Measurements from ENCODE around the gene GPRC5B. TPM values are rescaled to one million over a fixed set of nuclear protein-coding genes. Genes with fewer than 3 reads are reported as not detected.

The GPRC5B gene
- total RNA-seq, 1 donor from 2014 or later: 0.07 TPM

- Mint-ChIP-seq H3K4me1 (no peaks in the 10 kb centered on the region), H3K36me3 (ENCODE audit: low read depth) (no peaks in the 10 kb centered on the region), H3K27ac (no peak overlapping the region), H3K9me3 (no peaks in the 10 kb centered on the region), H3K4me3 (no peak overlapping the region), H3K27me3 (no peaks in the 10 kb centered on the region)
- intact Hi-C loops (cut with micrococcal nuclease): no loop called here
- CTCF ChIA-PET: no interaction called here
- POLR2A ChIA-PET: no interaction called here
- DNase-seq (no peak), ATAC-seq (ENCODE audit: low read depth) (no peak)
- TF ChIP-seq, protein P1, sequence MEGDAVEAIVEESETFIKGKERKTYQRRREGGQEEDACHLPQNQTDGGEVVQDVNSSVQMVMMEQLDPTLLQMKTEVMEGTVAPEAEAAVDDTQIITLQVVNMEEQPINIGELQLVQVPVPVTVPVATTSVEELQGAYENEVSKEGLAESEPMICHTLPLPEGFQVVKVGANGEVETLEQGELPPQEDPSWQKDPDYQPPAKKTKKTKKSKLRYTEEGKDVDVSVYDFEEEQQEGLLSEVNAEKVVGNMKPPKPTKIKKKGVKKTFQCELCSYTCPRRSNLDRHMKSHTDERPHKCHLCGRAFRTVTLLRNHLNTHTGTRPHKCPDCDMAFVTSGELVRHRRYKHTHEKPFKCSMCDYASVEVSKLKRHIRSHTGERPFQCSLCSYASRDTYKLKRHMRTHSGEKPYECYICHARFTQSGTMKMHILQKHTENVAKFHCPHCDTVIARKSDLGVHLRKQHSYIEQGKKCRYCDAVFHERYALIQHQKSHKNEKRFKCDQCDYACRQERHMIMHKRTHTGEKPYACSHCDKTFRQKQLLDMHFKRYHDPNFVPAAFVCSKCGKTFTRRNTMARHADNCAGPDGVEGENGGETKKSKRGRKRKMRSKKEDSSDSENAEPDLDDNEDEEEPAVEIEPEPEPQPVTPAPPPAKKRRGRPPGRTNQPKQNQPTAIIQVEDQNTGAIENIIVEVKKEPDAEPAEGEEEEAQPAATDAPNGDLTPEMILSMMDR (IDR thresholded peaks at IDR 0.05): no peak
Measured at GRCh38 chr16:19848756-19849155, 35.9 kb downstream of the GPRC5B start.

GRCh38 chr16:19846436-19846835 lies 38.2 kb downstream of the GPRC5B start:
- intact Hi-C loops (cut with micrococcal nuclease): no loop called here
- TF ChIP-seq, protein P1 (IDR thresholded peaks at IDR 0.05): no peak
- Mint-ChIP-seq H3K27me3 (no peaks in the 10 kb centered on the region), H3K27ac (no peak overlapping the region), H3K9me3 (no peaks in the 10 kb centered on the region), H3K4me3 (no peak overlapping the region), H3K4me1 (no peaks in the 10 kb centered on the region), H3K36me3 (ENCODE audit: low read depth) (no peaks in the 10 kb centered on the region)
- DNase-seq (no peak), ATAC-seq (ENCODE audit: low read depth) (no peak)
- POLR2A ChIA-PET: no interaction called here
- CTCF ChIA-PET: no interaction called here

DNA sequence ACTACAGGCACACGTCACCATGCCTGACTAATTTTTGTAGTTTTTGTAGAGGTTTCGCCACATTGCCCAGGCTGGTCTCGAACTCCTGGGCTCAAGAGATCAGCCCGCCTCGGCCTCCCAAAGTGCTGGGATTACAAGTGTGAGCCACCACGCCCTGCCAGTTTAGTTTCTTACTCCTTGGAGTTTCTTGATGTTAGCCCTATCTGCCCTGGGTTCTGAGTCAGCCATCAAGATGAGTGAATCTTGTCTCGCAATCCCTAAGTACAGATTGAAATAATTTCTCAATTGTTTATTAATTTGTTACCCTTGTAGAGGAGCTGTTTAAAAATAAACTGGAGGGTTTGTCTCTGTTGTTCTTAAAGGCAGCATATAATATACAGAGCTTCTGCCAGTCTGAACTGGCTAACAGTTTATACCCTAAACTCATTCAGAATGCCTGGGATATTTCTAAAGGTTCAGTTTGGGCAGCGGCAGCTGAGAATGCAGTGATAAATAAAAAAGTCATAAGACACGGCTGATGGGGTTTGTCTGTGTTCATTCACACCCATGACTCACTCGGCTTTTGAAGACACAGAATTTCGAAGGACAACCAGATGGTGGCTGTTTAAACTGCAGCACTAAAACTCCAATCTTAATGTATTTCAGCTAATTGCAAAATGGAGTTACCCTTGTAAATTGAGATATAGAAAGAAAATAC lies 39.6 kb downstream of the GPRC5B start:
- TF ChIP-seq, protein P1 (IDR thresholded peaks at IDR 0.05): no peak
- Mint-ChIP-seq H3K4me3 (no peak overlapping the region), H3K27ac (no peak overlapping the region), H3K9me3 (no peaks in the 10 kb centered on the region), H3K36me3 (ENCODE audit: low read depth) (no peaks in the 10 kb centered on the region), H3K4me1 (no peaks in the 10 kb centered on the region), H3K27me3 (no peaks in the 10 kb centered on the region)
- CTCF ChIA-PET: no interaction called here
- intact Hi-C loops (cut with micrococcal nuclease): no loop called here
- POLR2A ChIA-PET: no interaction called here
- ATAC-seq (ENCODE audit: low read depth): no peak
- DNase-seq: no peak

GRCh38 chr16:19843371-19843770 lies 41.3 kb downstream of the GPRC5B start:
- ATAC-seq (ENCODE audit: low read depth) (no peak), DNase-seq (no peak)
- Mint-ChIP-seq H3K4me1 (no peaks in the 10 kb centered on the region), H3K27me3 (no peaks in the 10 kb centered on the region), H3K36me3 (ENCODE audit: low read depth) (no peaks in the 10 kb centered on the region), H3K27ac (no peak overlapping the region), H3K4me3 (no peak overlapping the region), H3K9me3 (no peaks in the 10 kb centered on the region)
- CTCF ChIA-PET: no interaction called here
- TF ChIP-seq, protein P1 (IDR thresholded peaks at IDR 0.05): no peak
- intact Hi-C loops (cut with micrococcal nuclease): no loop called here
- POLR2A ChIA-PET: no interaction called here

- Mint-ChIP-seq H3K4me1 (no peaks in the 10 kb centered on the region), H3K9me3 (no peaks in the 10 kb centered on the region), H3K27me3 (no peaks in the 10 kb centered on the region), H3K36me3 (ENCODE audit: low read depth) (no peaks in the 10 kb centered on the region), H3K27ac (no peak overlapping the region), H3K4me3 (no peak overlapping the region)
- ChIA-PET CTCF (no interaction called here), POLR2A (no interaction called here)
- TF ChIP-seq, protein P1 (IDR thresholded peaks at IDR 0.05): no peak
- no peak for ATAC-seq (ENCODE audit: low read depth)
- no peak for DNase-seq
- intact Hi-C loops (cut with micrococcal nuclease): no loop called here
Measured at GRCh38 chr16:19842426-19843157, 42.1 kb downstream of the GPRC5B start.

Measured in activated B cell treated with CpG ODN at 0.5 μM for 24 hours (primary cell).